Activated naive CD8-positive, alpha-beta T cell (primary cell): Measurements from ENCODE around the gene COL6A2.
"Not testable (repeated sequence)": the region's sequence is repeated elsewhere in the genome, so short reads cannot be mapped to it uniquely, and the experiment has no call there.

ENCODE experiments used
- H3K27ac Mint-ChIP-seq: one replicate; pipeline ENCODE4 v1.8.0; 2021; ENCODE audit warnings: mixed read lengths
- H3K27me3 Mint-ChIP-seq: one replicate; pipeline ENCODE4 v1.8.0; 2021; ENCODE audit warnings: mixed read lengths
- H3K36me3 Mint-ChIP-seq: one replicate; pipeline ENCODE4 v1.8.0; 2021; ENCODE audit warnings: mixed read lengths
- H3K4me1 Mint-ChIP-seq: one replicate; pipeline ENCODE4 v1.8.0; 2021; ENCODE audit warnings: low read depth, mixed read lengths
- H3K4me3 Mint-ChIP-seq: one replicate; pipeline ENCODE4 v1.8.0; 2021; ENCODE audit warnings: mild to moderate bottlenecking, mixed read lengths
- H3K9me3 Mint-ChIP-seq: one replicate; pipeline ENCODE4 v1.8.0; 2021; ENCODE audit warnings: low read depth, mixed read lengths

Gene COL6A2

DNA sequence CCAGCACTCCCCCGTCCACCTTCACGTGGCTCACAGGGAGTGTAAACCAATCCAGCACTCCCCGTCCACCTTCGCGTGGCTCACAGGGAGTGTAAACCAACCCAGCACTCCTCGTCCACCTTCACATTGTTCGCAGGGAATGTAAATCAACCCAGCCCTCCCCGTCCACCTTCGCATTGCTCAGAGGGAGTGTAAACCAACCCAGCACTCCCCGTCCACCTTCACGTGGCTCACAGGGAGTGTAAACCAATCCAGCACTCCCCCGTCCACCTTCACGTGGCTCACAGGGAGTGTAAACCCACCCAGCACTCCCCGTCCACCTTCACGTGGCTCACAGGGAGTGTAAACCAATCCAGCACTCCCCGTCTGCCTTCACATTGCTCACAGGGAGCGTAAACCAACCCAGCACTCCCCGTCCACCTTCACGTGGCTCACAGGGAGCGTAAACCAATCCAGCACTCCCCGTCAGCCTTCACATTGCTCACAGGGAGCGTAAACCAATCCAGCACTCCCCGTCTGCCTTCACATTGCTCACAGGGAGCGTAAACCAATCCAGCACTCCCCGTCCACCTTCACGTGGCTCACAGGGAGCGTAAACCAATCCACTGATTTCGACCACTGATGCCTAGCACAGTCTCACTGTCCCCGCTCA lies 42.6 kb downstream of the COL6A2 start:
- H3K27me3 Mint-ChIP-seq, H3K4me3 Mint-ChIP-seq: not testable (repeated sequence)

DNA sequence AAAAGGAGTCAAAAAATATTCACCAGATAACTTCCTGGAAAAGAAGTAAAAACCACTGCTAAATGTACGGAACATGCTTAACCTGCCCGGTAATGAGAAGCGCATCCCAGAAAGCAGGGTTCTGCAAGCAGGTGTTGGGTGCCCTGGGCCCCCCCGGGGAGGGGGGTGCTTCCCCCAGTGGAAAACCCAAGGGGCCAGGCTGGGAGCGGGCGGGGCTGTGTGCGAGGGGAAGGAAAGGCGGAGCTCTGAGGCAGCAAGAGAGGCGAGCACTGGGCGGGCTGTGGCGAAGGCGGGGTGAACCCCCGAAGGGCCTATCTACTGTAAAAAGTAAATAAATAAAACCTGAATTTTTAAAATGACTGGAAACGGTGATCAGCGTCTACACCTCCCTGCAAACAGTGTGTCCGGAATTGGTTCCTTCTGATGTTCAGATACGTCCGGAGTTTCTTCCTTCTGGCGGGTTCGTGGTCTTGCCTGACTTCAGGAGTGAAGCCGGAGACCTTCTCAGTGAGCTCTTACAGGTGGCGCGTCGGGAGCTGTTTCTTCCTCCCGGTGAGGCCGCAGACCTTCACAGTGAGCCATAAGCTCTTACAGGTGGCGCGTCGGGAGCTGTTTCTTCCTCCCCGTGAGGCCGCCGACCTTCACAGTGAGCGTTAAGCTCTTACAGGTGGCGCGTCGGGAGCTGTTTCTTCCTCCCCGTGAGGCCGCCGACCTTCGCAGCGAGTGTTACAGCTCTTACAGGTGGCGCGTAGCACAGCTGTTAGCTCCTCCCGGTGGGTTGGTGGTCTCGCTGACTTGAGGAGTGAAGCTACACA lies 44.1 kb downstream of the COL6A2 start:
- Mint-ChIP-seq H3K27me3 (no peaks in the 10 kb centered on the region), H3K9me3 (no peaks in the 10 kb centered on the region), H3K4me3 (no peak overlapping the region), H3K27ac (no peak overlapping the region), H3K36me3 (no peaks in the 10 kb centered on the region), H3K4me1 (peaks cover 16% of the 10 kb centered on the region)

More for the DNA sequence above, 42.6 kb downstream of the COL6A2 start:
- H3K36me3 Mint-ChIP-seq, H3K9me3 Mint-ChIP-seq, H3K27ac Mint-ChIP-seq: not testable (repeated sequence)
- H3K4me1 Mint-ChIP-seq, result peaks cover 14% of the 10 kb centered on the region

DNA sequence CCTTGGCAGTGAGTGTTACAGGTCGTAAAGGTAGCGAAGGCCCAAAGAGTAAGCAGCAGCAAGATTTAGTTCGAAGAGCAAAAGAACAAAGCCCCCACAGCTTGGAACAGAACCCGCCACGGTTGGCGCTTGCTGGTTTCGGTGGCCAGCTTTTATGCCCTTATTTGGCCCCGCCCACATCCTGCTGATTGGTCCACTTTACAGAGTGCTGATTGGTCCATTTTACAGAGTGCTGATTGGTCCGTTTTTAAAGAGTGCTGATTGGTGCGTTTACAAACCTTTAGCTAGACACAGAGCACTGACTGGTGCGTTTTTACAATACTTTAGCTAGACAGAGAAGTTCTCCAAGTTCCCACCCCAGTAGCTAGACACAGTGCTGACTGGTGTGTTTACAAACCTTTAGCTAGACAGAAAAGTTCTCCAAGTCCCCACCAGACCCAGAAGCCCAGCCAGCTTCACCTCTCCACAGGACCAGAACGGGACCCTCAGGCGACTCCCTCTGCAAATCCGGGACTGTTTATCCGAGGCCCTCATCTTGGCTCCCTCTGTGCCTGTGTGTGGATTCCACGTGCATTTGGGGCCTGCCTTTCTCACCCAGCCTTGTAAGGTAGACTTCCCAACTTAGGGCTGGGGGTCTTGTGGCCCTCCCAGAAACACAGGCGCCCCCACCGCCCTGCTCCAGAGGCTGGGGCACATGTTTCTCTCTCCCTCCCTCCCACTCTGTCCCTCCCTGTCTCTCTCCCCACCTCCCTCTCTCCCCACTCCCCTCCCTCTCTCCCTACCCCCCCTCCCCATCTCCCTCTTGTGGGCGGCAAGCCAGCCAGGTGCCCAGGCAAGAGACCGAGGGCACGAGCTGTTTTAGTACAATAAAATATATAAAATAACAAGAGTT lies 44.9 kb downstream of the COL6A2 start:
- H3K36me3 Mint-ChIP-seq, result no peaks in the 10 kb centered on the region
- H3K4me3 Mint-ChIP-seq, result peak overlapping the region; percentile 46
- H3K9me3 Mint-ChIP-seq, result no peaks in the 10 kb centered on the region
- H3K4me1 Mint-ChIP-seq, result peaks cover 16% of the 10 kb centered on the region
- H3K27ac Mint-ChIP-seq, result no peak overlapping the region
- no peaks in the 10 kb centered on the region for H3K27me3 Mint-ChIP-seq

DNA sequence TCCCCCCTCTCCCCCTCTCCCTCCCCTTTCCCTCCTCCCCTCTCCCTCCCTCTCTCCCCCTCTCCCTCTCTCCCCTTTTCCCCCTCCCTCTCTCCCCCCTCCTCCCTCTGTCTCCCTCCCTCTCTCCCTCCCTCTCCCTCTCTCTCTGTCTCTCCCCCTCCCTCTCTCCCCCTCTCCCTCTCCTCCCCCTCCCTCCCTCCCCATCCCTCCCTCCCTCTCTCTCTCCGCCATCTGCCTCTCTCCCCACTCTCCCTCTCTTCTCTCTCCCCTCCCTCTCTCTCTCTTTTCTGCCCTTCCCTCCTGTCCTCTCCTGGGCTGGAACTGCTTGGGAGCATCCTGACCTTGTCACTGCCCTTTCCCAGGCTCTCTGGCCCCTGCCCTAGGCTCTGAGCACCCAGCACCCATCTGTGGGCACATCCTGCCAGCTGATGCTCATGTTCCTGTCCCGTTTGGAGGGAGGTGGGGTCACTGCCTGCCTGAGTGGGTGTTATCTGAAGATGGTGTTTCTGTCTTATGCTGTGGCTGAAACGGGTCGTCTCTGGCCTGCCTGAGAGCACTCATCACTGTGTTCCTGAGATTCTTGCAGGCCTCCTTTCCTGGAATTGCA lies 46.7 kb downstream of the COL6A2 start:
- H3K9me3 Mint-ChIP-seq, result no peaks in the 10 kb centered on the region
- H3K27me3 Mint-ChIP-seq, result no peaks in the 10 kb centered on the region
- no peaks in the 10 kb centered on the region for H3K36me3 Mint-ChIP-seq
- H3K4me1 Mint-ChIP-seq, result peaks cover 16% of the 10 kb centered on the region
- H3K4me3 Mint-ChIP-seq, result peak overlapping the region; percentile 28
- no peak overlapping the region for H3K27ac Mint-ChIP-seq

DNA sequence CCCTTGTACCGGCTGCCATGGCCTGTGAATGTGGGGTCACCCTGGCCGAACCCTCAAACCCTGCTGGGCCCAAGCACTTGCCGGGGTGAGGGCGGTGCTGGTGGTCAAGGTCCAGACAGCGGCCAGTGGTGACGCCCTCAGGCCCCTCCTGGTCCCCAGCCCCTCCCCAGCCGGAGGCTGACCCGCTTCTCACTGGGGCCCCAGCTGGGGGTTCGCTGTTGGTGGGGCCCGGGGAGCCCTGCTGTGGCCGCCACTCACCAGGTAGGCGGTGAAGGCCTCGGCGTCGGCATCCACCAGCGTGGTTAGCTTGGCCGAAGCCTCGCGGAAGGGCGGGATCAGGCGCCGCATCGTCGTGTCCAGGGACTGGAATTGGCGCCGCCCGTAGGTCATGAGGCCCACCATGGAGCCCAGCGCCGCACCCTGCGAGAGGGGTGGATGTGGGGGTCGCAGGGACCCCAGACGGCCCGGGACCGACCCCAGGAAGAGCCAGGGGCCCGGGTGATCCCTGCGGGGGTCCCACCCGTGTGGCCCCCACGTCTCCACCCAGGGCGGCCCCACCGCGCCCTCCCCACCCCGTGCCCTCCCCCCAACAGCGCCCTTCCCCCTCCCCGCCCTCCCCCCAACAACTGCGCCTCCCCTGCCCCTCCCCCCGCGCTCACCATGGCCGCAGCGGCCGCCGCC lies 47.4 kb downstream of the COL6A2 start:
- H3K9me3 Mint-ChIP-seq, result no peaks in the 10 kb centered on the region
- no peaks in the 10 kb centered on the region for H3K36me3 Mint-ChIP-seq
- no peak overlapping the region for H3K4me3 Mint-ChIP-seq
- peaks cover 16% of the 10 kb centered on the region for H3K4me1 Mint-ChIP-seq
- no peaks in the 10 kb centered on the region for H3K27me3 Mint-ChIP-seq
- no peak overlapping the region for H3K27ac Mint-ChIP-seq

DNA sequence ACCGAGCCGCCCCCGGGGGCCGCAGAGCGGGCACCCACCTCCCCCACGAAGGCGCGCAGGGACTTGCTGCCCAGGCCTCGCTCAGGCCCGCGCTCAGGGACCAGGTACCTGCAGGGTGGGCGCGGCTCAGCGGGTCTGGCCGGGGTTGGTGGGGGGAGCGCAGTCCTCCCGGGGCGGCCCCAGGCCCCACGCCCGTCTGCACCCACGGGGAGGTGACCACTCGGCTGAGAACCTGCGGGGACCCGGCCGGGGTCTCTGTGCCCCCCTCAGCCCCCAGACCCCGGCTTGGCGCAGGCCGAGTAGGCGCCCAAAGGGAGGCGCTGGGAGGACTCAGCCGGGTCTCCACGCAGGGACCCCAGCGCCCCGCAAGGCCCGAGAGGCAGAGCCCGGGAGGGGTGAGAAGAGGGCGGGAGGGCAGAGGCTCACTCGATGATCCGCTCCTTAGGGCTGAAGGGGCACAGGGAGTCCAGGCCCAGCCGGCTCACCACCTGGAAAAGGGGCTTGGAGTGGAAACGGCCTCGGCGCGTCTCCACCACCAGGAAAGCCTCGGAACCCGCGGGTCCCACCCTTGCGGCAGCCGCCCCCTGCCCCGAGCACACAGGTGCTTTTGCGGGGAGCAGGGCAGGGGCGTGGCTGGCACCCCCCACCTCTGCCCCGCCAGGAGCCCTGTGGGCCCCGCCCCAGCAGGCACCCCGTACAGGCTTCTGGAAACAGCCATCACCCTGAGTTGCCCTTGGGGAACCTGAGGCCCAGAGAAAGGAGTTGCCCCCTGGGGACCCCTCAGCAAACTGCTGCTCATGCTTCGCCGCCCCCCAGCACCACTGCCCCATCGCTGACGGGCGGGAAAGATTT lies 48.2 kb downstream of the COL6A2 start:
- Mint-ChIP-seq H3K4me3 (no peak overlapping the region), H3K4me1 (peaks cover 16% of the 10 kb centered on the region), H3K9me3 (no peaks in the 10 kb centered on the region), H3K27ac (no peak overlapping the region), H3K27me3 (no peaks in the 10 kb centered on the region), H3K36me3 (no peaks in the 10 kb centered on the region)

DNA sequence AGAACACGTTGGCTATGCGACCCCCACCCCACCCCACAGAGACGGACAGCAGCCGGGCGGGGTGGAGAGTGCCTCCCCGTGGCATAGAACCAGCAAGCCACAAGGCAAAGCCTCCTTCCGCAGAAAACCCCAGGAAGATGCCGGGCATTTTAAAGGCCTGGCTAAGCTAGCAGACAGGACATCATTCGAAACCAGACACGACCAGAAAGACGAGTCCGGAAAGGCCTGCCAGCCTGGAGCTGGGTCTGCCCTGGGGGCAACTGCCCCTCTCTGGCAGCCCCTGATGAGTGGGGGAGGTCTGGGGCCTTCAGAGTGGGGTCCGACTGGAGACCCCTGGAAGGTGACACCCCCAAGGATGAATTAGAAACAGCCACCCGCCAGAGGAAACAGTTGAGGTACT lies 48.9 kb downstream of the COL6A2 start:
- H3K4me1 Mint-ChIP-seq, result peaks cover 14% of the 10 kb centered on the region
- no peaks in the 10 kb centered on the region for H3K36me3 Mint-ChIP-seq
- no peak overlapping the region for H3K4me3 Mint-ChIP-seq
- no peaks in the 10 kb centered on the region for H3K9me3 Mint-ChIP-seq
- no peaks in the 10 kb centered on the region for H3K27me3 Mint-ChIP-seq
- no peak overlapping the region for H3K27ac Mint-ChIP-seq

DNA sequence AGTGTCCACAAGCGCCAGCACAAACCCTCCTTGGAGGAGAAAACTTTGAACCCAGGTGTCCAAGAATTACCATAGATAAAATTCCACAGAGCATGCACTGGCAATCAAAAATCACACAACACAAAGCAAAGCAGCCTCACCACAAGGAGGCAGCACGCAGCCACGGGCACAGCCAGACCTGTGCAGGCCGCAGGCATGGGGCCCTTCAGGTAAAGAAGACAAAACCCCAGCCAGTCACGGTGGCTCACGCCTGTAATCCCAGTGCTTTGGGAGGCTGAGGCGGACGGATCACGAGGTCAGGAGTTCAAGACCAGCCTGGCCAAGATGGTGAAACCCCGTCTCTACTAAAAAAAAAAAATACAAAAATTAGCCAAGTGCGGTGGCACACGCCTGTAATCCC lies 49.5 kb downstream of the COL6A2 start:
- not testable (repeated sequence) for H3K4me3 Mint-ChIP-seq, H3K36me3 Mint-ChIP-seq, H3K27ac Mint-ChIP-seq, H3K9me3 Mint-ChIP-seq, H3K27me3 Mint-ChIP-seq
- H3K4me1 Mint-ChIP-seq, result peaks cover 14% of the 10 kb centered on the region

DNA sequence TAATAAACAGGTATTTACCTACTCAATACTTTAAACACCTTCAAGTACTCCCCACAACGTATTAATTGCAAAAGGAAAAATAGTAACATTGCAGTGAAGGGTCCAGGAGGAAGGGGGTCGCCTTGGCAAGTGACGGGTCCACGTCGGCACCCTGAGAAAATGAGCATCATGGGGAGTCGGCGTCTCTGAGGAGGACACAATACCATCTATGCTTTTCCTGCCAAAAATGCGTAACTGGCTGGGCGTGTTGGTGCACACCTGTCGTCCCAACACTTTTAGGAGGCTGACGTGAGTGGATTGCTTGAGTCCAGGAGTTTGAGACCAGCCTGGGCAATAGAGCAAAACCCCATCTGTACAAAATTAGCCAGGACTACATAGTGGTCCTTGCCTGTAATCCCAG lies 50.2 kb downstream of the COL6A2 start:
- no peaks in the 10 kb centered on the region for H3K27me3 Mint-ChIP-seq
- H3K4me1 Mint-ChIP-seq, result peaks cover 12% of the 10 kb centered on the region
- no peaks in the 10 kb centered on the region for H3K36me3 Mint-ChIP-seq
- H3K27ac Mint-ChIP-seq, result no peak overlapping the region
- H3K4me3 Mint-ChIP-seq, result no peak overlapping the region
- H3K9me3 Mint-ChIP-seq, result no peaks in the 10 kb centered on the region

DNA sequence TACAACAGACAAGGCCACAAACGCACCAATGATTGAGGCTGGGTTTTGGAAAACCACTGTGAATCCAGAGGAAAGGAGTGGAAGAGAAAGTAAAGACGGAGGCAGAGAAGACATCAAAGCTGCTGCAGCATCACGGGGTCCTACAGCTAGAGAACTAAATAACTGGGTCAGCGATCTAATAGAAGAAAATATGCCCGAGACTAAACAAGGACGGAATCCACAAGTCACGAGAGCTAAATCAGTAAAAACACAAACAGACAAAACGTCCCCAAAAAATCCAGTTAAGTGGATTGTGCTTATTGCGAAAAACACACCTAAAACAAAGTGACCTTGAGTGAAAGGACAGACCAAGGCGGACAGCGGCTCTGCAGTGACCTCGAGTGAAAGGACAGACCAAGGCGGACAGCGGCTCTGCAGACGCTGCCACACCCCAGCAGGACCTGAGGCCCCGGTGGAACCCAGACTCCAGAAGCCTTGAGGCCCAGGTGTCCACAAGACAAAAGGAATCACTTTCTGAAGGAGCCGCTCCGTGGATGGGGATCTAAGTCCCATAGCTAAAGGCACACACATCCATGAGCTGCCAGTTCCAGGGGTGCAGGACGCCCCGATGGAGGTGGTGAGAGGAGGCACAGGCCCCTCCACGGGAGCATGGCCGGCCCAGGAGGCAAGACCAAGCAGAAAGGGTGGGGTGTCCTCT lies 51.4 kb downstream of the COL6A2 start:
- Mint-ChIP-seq H3K4me3 (no peak overlapping the region), H3K27me3 (no peaks in the 10 kb centered on the region), H3K4me1 (peaks cover 4% of the 10 kb centered on the region), H3K9me3 (no peaks in the 10 kb centered on the region), H3K27ac (no peak overlapping the region), H3K36me3 (no peaks in the 10 kb centered on the region)

DNA sequence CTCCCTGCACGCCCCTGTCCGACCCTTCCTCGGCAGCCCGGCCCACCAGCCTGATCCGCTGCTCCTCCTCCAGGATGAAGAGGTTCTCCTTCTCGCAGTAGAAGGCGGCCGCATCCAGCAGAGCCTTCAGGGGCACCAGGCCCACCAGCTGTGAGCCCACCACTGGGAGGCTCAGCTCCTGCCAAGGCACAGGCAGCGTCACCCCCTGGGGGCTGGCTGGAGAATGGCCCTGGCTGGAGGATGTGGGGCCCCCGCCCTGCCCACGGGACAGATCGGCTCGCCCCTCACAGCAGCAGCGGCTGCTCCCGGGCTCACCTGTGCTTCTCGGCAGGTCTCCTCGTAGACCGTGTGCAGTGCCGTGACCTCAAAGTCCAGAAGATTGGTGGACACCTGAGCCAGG lies 52.2 kb downstream of the COL6A2 start:
- Mint-ChIP-seq H3K27me3 (no peaks in the 10 kb centered on the region), H3K4me1 (peaks cover 2% of the 10 kb centered on the region), H3K9me3 (no peaks in the 10 kb centered on the region), H3K36me3 (no peaks in the 10 kb centered on the region), H3K27ac (no peak overlapping the region), H3K4me3 (no peak overlapping the region)

DNA sequence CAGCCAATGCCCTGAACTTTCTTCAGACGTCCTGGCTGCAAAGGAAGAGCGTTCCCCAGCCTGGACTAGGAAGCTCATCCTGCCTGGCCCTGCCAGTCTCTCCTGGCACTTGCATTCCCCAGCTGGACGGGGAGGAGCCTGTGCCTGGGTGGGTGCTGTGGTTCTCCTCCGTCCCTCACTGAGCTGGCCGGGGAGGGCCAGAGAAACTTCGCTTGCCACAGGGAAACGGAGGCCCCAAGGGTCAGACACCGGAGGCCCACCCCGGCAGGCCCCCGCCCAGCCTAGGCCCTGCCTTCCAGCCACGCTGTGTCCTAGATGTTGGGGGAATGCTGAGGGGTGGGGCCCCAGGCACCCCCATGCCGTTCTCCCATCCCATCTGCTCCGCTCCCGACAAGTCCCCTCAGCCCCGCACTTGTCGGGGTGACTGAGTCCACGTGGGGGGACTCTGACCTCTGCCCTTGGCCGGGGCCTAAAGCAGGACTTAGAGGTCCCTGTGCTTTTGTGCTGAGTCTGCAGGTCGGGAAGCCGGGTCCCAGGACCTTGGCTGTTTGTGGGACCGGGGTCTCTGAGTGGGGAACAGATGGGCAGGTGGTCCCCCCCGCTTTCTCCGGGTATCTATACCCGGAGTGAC lies 52.7 kb downstream of the COL6A2 start:
- Mint-ChIP-seq H3K4me3 (no peak overlapping the region), H3K4me1 (peaks cover 2% of the 10 kb centered on the region), H3K27me3 (no peaks in the 10 kb centered on the region), H3K9me3 (no peaks in the 10 kb centered on the region), H3K27ac (no peak overlapping the region), H3K36me3 (no peaks in the 10 kb centered on the region)
